Ishikawa (cell line): Measurements from ENCODE around the gene FKBP10.

Experiments used
- CEBPB ChIP-seq: IDR thresholded peaks from 2 replicates; pipeline ENCODE4 v1.6.1; 2012
- CREB1 ChIP-seq: IDR thresholded peaks from 2 replicates; pipeline ENCODE4 v1.6.1; 2012; ENCODE audit warnings: low read depth
- EGR1 ChIP-seq: IDR thresholded peaks from 2 replicates; pipeline ENCODE4 v1.6.1; 2012
- EP300 ChIP-seq: IDR thresholded peaks from 2 replicates; pipeline ENCODE4 v1.6.1; 2012; ENCODE audit warnings: borderline replicate concordance
- FOXM1 ChIP-seq: IDR thresholded peaks from 2 replicates; pipeline ENCODE4 v1.6.1; 2012; ENCODE audit warnings: low read depth, borderline replicate concordance
- NFIC ChIP-seq: IDR thresholded peaks from 2 replicates; pipeline ENCODE4 v1.6.1; 2012
- RAD21 ChIP-seq: IDR thresholded peaks from 2 replicates; pipeline ENCODE4 v1.6.1; 2012; ENCODE audit warnings: low read depth
- TAF1 ChIP-seq: IDR thresholded peaks from 2 replicates; pipeline ENCODE4 v1.6.1; 2012; ENCODE audit warnings: low read depth, mild to moderate bottlenecking
- TCF12 ChIP-seq: IDR thresholded peaks from 2 replicates; pipeline ENCODE4 v1.6.1; 2012; ENCODE audit warnings: low read depth
- TEAD4 ChIP-seq: IDR thresholded peaks from 2 replicates; pipeline ENCODE4 v1.6.1; 2012
- YY1 ChIP-seq: IDR thresholded peaks from 2 replicates; pipeline ENCODE4 v1.6.1; 2012; ENCODE audit warnings: low read depth
- ZBTB7A ChIP-seq: IDR thresholded peaks from 2 replicates; pipeline ENCODE4 v1.6.1; 2012; ENCODE audit warnings: low read depth
- TF ChIP-seq, protein P1 (sequence below): IDR thresholded peaks from 2 replicates; pipeline ENCODE4 v1.6.1; 2012; ENCODE audit warnings: low read depth, mild to moderate bottlenecking
- TF ChIP-seq, protein P2 (sequence below): IDR thresholded peaks from 2 replicates; pipeline ENCODE4 v1.6.1; 2012
- TF ChIP-seq, protein P3 (sequence below): IDR thresholded peaks from 2 replicates; pipeline ENCODE4 v1.6.1; 2012

Gene FKBP10

DNA sequence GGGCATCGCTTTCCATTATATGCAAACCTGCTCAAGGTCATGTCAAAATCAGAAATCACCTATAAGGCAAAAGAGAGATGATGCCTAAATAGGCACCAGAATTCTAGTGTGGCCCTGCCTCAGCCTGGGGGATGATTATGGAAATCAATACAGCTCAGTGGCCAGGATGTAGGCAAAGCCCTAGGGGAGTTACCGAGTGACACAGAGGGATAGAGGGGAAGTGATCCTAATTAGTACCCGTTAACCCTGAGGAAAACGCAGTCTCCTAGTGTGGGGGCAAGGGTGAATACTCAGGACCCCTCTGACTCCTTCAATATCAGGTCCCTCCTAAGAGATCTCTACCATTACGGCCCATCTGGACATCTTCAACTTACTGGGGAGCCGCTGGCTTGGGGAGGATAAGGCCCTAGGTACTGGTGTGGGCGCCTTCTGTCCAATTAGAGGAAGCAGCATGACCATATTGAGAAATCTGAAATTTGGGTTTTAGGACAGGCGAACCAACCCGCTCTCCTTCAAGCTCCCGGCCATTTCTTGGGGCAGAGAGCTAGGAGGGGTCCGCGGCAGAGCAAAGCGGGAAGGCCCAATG lies 22.5 kb downstream of the FKBP10 start:
- TF ChIP-seq TEAD4 (no peak), RAD21 (no peak), CEBPB (no peak), FOXM1 (no peak), EGR1 (no peak), EP300 (no peak), NFIC (no peak), YY1 (no peak), CREB1 (no peak), TCF12 (no peak), ZBTB7A (no peak)
- TF ChIP-seq, protein P1, sequence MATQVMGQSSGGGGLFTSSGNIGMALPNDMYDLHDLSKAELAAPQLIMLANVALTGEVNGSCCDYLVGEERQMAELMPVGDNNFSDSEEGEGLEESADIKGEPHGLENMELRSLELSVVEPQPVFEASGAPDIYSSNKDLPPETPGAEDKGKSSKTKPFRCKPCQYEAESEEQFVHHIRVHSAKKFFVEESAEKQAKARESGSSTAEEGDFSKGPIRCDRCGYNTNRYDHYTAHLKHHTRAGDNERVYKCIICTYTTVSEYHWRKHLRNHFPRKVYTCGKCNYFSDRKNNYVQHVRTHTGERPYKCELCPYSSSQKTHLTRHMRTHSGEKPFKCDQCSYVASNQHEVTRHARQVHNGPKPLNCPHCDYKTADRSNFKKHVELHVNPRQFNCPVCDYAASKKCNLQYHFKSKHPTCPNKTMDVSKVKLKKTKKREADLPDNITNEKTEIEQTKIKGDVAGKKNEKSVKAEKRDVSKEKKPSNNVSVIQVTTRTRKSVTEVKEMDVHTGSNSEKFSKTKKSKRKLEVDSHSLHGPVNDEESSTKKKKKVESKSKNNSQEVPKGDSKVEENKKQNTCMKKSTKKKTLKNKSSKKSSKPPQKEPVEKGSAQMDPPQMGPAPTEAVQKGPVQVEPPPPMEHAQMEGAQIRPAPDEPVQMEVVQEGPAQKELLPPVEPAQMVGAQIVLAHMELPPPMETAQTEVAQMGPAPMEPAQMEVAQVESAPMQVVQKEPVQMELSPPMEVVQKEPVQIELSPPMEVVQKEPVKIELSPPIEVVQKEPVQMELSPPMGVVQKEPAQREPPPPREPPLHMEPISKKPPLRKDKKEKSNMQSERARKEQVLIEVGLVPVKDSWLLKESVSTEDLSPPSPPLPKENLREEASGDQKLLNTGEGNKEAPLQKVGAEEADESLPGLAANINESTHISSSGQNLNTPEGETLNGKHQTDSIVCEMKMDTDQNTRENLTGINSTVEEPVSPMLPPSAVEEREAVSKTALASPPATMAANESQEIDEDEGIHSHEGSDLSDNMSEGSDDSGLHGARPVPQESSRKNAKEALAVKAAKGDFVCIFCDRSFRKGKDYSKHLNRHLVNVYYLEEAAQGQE, result no peak
- TF ChIP-seq, protein P2, sequence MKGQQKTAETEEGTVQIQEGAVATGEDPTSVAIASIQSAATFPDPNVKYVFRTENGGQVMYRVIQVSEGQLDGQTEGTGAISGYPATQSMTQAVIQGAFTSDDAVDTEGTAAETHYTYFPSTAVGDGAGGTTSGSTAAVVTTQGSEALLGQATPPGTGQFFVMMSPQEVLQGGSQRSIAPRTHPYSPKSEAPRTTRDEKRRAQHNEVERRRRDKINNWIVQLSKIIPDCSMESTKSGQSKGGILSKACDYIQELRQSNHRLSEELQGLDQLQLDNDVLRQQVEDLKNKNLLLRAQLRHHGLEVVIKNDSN, result no peak

DNA sequence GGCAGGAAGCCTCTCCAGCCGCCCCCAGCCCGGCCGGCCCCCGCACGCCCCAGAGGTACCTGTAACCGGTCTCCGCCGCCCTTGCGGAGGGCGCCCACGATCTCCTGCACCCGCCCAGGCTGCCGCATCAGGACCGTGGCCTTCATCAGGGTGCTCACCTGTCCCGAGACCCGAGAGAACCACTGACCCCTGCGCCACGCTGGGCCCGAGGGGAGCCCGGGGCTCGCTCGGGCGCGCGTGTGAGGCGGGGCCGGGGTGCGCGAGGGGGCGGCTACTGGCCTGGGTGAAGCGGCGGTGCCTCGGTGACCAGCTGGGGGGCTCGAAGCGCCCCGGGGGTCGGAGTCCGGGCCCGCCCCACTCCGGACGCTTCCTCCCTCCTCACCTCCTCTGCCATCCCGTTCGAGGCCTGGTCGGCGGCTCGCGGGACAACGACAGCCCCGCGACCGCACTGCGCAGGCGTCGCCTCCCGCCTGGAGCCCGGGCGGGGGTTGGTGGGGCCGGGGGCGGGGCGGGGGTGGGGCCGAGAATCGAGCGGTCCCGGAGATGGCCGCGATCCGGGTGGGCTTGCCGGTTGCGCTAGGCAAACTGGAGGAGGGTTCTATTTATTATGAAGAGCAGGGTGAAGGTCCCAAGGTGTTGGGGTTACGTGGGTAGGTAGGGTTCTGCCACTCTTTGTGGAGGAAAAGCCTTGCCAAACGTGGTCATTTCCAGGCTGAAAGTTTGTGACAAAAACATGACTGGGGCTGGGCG lies 23.2 kb downstream of the FKBP10 start, which contains the start of gene NT5C3B:
TSS of gene NT5C3B (minus strand) at position 433 of the 750 bp plus-strand sequence. CDS start at position 394, 39 bp downstream.
- TF ChIP-seq, protein P2, result no peak
- TF ChIP-seq, protein P3, sequence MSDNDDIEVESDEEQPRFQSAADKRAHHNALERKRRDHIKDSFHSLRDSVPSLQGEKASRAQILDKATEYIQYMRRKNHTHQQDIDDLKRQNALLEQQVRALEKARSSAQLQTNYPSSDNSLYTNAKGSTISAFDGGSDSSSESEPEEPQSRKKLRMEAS, result peak; percentile 31; the same call in 1 of the 2 replicates
- TF ChIP-seq TAF1 (peak; percentile 57), CREB1 (no peak), FOXM1 (no peak), EGR1 (peak; percentile 35), ZBTB7A (peak; percentile 75)

DNA sequence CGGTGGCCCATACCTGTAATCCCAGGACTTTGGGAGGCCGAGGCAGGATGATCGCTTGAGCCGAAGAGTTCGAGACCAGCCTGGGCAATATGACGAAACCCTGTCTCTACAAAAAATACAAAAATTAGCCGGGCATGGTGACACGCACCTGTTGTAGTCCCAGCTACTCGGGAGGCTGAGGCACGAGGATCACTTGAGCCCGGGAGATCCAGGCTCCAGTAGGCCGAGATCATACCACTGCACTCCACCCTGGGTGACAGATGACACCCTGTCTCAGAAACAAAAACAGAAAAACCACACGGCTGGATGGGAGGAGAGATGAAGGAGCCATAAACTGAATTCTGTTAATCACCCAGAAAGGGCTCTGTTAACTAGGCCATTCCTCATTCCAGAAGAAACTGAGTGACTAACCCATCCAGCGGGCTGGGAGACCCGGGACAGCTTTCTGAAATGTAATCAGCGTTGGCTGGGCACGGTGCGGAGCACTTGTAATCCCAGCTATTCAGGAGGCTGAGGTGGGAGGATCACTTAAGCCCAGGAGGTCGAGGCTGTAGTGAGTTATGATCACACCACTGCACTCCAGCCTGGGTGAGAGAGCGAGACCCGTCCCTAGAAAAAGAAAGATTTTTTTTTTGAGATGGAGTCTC lies 23.9 kb downstream of the FKBP10 start:
- TF ChIP-seq NFIC, result no peak
- TF ChIP-seq TCF12, result no peak
- no peak for TF ChIP-seq ZBTB7A
- TF ChIP-seq YY1, result no peak
- no peak for TF ChIP-seq EGR1
- no peak for TF ChIP-seq FOXM1
- no peak for TF ChIP-seq CREB1
- TF ChIP-seq TAF1, result no peak
- TF ChIP-seq EP300, result no peak
- no peak for TF ChIP-seq TEAD4
- TF ChIP-seq CEBPB, result no peak
- TF ChIP-seq, protein P2, result no peak

DNA sequence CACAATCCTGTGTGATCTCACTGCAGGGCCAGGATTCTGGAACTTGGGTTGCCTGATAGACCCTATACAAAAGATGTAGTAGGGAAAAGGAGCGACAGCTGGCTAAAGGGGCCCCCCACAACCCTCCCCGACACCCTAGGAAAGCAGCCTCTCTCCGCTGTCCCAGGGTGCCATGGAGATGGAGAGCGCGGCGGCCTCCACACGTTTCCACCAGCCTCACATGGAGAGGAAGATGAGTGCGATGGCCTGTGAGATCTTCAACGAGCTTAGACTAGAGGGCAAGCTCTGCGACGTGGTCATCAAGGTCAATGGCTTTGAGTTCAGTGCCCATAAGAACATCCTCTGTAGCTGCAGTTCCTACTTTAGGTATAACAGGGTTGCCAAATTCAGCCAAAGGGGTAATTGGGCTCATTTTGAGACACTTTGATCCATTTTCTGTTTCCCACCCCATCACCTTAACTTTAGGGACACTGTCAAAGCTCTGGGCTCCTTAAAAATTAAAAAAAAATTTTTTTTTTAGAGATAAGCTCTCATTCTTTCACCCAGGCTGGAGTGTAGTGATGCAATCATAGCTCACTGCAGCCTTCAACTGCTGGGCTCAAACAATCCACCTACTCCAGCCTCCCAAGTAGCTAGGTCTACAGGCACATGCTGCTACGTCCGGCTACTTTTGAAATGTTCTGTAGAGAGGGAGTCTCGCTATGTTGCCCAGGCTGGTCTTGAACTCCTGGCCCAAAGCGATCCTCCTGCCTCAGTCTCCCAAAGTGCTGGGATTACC lies 25.1 kb downstream of the FKBP10 start, which contains the start of gene KLHL10:
TSS of gene KLHL10 (plus strand) at position 65 of the 778 bp plus-strand sequence. CDS start at position 173, 108 bp downstream.
- TF ChIP-seq NFIC (no peak), CREB1 (no peak), TEAD4 (no peak), RAD21 (no peak)
- TF ChIP-seq, protein P3, result no peak

DNA sequence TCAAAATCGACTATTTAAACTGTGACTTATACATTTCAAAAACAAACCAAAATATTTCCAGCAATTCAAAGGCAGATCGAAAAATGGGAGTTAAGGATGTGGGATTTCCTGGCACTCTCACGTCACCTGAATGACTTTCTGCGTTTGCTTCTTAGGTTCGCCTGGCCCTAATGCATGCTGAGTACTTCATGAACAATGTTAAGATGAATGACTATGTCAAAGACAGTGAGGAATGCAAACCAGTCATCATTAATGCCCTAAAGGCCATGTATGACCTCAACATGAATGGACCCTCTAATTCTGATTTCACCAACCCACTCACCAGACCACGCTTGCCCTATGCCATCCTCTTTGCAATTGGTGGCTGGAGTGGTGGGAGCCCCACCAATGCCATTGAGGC lies 32.2 kb downstream of the FKBP10 start:
- TF ChIP-seq, protein P1, result no peak
- TF ChIP-seq, protein P3, result no peak
- no peak for TF ChIP-seq FOXM1
